GM18868 (cell line): ENCODE results near the gene TUBA3E.
"Not testable (repeated sequence)": the region's sequence is repeated elsewhere in the genome, so short reads cannot be mapped to it uniquely, and the experiment has no call there.

ENCODE experiments used
- ATAC-seq: cut with Tn5 transposase; IDR thresholded peaks from one replicate; pipeline ENCODE4 v1.9.1; 2021; ENCODE audit warnings: mild to moderate bottlenecking, moderate library complexity; ENCODE audit not compliant: unreplicated experiment

TUBA3E gene

GRCh38 chr2:130165293-130166016 is 32.8 kb downstream of the TUBA3E start:
- no peak for ATAC-seq

GRCh38 chr2:130162968-130163367 is 35.3 kb downstream of the TUBA3E start:
- ATAC-seq = no peak

GRCh38 chr2:130162486-130162885 is 35.8 kb downstream of the TUBA3E start:
- ATAC-seq = not testable (repeated sequence)

- ATAC-seq = not testable (repeated sequence)
Observed at GRCh38 chr2:130160838-130161705, 37.2 kb downstream of the TUBA3E start.

- no peak for ATAC-seq
Observed at GRCh38 chr2:130160131-130160530, 38.1 kb downstream of the TUBA3E start.

GRCh38 chr2:130159376-130159775 is 38.9 kb downstream of the TUBA3E start:
- ATAC-seq = not testable (repeated sequence)

GRCh38 chr2:130158631-130159030 is 39.6 kb downstream of the TUBA3E start:
- ATAC-seq = no peak

GRCh38 chr2:130157825-130158514 is 40.3 kb downstream of the TUBA3E start:
- peak; percentile 85 for ATAC-seq

- peak; percentile 44 for ATAC-seq
Observed at GRCh38 chr2:130157354-130157753, 40.9 kb downstream of the TUBA3E start.

- no peak for ATAC-seq
Observed at GRCh38 chr2:130156624-130157004, 41.6 kb downstream of the TUBA3E start.

GRCh38 chr2:130155956-130156623 is 42.1 kb downstream of the TUBA3E start:
- not testable (repeated sequence) for ATAC-seq

- no peak for ATAC-seq
Observed at GRCh38 chr2:130154773-130155765, 43.2 kb downstream of the TUBA3E start.

- ATAC-seq = not testable (repeated sequence)
Observed at GRCh38 chr2:130154423-130154770, 43.8 kb downstream of the TUBA3E start.

GRCh38 chr2:130153721-130154422 is 44.4 kb downstream of the TUBA3E start:
- not testable (repeated sequence) for ATAC-seq

GRCh38 chr2:130152816-130153595 is 45.2 kb downstream of the TUBA3E start:
- no peak for ATAC-seq

- ATAC-seq = not testable (repeated sequence)
Observed at GRCh38 chr2:130152136-130152815, 46.0 kb downstream of the TUBA3E start.

GRCh38 chr2:130151145-130151512 is 47.1 kb downstream of the TUBA3E start:
- ATAC-seq = not testable (repeated sequence)
